ENCODE results near the gene CR1. TPM values are rescaled to one million over a fixed set of nuclear protein-coding genes. Genes with fewer than 3 reads are reported as not detected.

CR1 gene
- total RNA-seq, 1 experiment from 2014 or later, result 0.13 TPM

DNA sequence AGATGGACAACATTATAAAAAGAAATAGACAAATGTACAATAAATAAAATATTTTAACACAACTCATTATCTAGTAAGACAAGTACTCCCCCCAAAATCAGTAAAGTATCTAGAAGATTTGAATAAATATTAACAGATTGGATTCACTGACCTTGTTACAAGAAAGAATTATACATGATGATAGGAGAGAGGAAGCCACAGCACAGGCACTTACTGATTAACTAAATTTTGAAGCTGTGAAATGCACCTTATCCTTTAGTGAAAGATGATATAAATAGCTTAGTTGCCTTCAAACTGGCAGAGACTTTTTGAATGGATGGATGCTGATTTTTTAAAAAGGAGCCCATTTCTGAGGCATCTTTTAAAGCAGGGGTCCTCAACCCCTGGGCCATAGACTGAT, 8.5 kb downstream of the CR1 start (continued):
- TF ChIP-seq CTCF (IDR thresholded peaks at IDR 0.05), result no peak
- TF ChIP-seq ZNF232 (CRISPR knock-in tag; IDR thresholded peaks at IDR 0.05), result no peak
- no peak for TF ChIP-seq NR1H2 (CRISPR knock-in tag; IDR thresholded peaks at IDR 0.05)

GRCh38 chr1:207510444-207510843, 14.5 kb downstream of the CR1 start:
- DNase-seq (ENCODE audit: low spot score), result no peak
- ChIA-PET POLR2A (no interaction called here), CTCF (no interaction called here)
- H3K27ac Mint-ChIP-seq, result no peak overlapping the region
- H3K27me3 Mint-ChIP-seq (ENCODE audit: low read depth), result no peaks in the 10 kb centered on the region; the same call in 1 of the 2 replicates
- TF ChIP-seq ELF4 (CRISPR knock-in tag; IDR thresholded peaks at IDR 0.05; ENCODE audit: low read depth) (no peak), ZNF219 (CRISPR knock-in tag; IDR thresholded peaks at IDR 0.05; ENCODE audit: borderline replicate concordance) (no peak), JUN (CRISPR knock-in tag; IDR thresholded peaks at IDR 0.05) (no peak), RELA (CRISPR knock-in tag; IDR thresholded peaks at IDR 0.05; ENCODE audit: borderline replicate concordance) (no peak), STAT6 (CRISPR knock-in tag; conservative IDR thresholded peaks at IDR 0.05; ENCODE audit: low read depth) (no peak), ZNF423 (CRISPR knock-in tag; IDR thresholded peaks at IDR 0.05) (no peak), SOX15 (CRISPR knock-in tag; IDR thresholded peaks at IDR 0.05) (no peak)
- TF ChIP-seq, protein P1, sequence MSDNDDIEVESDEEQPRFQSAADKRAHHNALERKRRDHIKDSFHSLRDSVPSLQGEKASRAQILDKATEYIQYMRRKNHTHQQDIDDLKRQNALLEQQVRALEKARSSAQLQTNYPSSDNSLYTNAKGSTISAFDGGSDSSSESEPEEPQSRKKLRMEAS (CRISPR knock-in tag; IDR thresholded peaks at IDR 0.05), result no peak
- TF ChIP-seq, protein P2, sequence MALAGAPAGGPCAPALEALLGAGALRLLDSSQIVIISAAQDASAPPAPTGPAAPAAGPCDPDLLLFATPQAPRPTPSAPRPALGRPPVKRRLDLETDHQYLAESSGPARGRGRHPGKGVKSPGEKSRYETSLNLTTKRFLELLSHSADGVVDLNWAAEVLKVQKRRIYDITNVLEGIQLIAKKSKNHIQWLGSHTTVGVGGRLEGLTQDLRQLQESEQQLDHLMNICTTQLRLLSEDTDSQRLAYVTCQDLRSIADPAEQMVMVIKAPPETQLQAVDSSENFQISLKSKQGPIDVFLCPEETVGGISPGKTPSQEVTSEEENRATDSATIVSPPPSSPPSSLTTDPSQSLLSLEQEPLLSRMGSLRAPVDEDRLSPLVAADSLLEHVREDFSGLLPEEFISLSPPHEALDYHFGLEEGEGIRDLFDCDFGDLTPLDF (CRISPR knock-in tag; IDR thresholded peaks at IDR 0.05), result no peak
- H3K4me1 Mint-ChIP-seq, result 0 out of 2 replicates have a peak, but pooled peaks cover 4% of the 10 kb centered on the region
- no peaks in the 10 kb centered on the region for H3K36me3 Mint-ChIP-seq
- H3K9me3 Mint-ChIP-seq, result no peaks in the 10 kb centered on the region
- ATAC-seq, result no peak
- H3K4me3 Mint-ChIP-seq, result no peak overlapping the region

DNA sequence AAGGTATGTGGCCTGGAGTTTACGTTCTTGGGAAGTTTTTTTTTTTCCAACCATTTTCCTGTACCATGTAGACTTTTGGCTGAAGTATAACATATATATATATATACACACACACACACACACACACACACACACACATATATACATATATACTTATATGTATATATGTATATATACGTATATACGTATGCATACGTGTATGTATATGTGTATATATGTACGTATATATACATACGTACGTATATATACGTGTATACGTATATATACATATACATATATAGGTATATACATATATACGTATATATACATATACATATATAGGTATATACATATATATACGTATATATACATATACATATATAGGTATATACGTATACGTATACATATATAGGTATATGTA, 18.9 kb downstream of the CR1 start:
- DNase-seq (ENCODE audit: low spot score) (no peak), ATAC-seq (no peak)
- Mint-ChIP-seq H3K27ac (no peak overlapping the region), H3K9me3 (peaks cover 6% of the 10 kb centered on the region), H3K4me1 (0 out of 2 replicates have a peak, but pooled peaks cover 6% of the 10 kb centered on the region), H3K27me3 (ENCODE audit: low read depth) (no peaks in the 10 kb centered on the region; the same call in 1 of the 2 replicates), H3K4me3 (no peak overlapping the region), H3K36me3 (no peaks in the 10 kb centered on the region)
- POLR2A ChIA-PET, result no interaction called here
- no peak for TF ChIP-seq ERG (CRISPR knock-in tag; IDR thresholded peaks at IDR 0.05)
- no peak for TF ChIP-seq ATF3 (CRISPR knock-in tag; conservative IDR thresholded peaks at IDR 0.05)
- TF ChIP-seq TEAD4 (CRISPR knock-in tag; IDR thresholded peaks at IDR 0.05), result no peak
- TF ChIP-seq CREM (CRISPR knock-in tag; IDR thresholded peaks at IDR 0.05), result no peak
- TF ChIP-seq, protein P3, sequence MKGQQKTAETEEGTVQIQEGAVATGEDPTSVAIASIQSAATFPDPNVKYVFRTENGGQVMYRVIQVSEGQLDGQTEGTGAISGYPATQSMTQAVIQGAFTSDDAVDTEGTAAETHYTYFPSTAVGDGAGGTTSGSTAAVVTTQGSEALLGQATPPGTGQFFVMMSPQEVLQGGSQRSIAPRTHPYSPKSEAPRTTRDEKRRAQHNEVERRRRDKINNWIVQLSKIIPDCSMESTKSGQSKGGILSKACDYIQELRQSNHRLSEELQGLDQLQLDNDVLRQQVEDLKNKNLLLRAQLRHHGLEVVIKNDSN (CRISPR knock-in tag; IDR thresholded peaks at IDR 0.05), result no peak
- TF ChIP-seq, protein P4, sequence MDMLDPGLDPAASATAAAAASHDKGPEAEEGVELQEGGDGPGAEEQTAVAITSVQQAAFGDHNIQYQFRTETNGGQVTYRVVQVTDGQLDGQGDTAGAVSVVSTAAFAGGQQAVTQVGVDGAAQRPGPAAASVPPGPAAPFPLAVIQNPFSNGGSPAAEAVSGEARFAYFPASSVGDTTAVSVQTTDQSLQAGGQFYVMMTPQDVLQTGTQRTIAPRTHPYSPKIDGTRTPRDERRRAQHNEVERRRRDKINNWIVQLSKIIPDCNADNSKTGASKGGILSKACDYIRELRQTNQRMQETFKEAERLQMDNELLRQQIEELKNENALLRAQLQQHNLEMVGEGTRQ (CRISPR knock-in tag; IDR thresholded peaks at IDR 0.05), result no peak
- TF ChIP-seq CREB1 (CRISPR knock-in tag; IDR thresholded peaks at IDR 0.05), result no peak
- CTCF ChIA-PET, result no interaction called here

All from WTC11 (cell line).